Measurements from ENCODE around the gene UXS1. TPM values are rescaled to one million over a fixed set of nuclear protein-coding genes. Genes with fewer than 3 reads are reported as not detected.
"Not testable (repeated sequence)": the region's sequence is repeated elsewhere in the genome, so short reads cannot be mapped to it uniquely, and the experiment has no call there.

Gene UXS1
- total and polyA plus RNA-seq, 3 experiments from 2014 or later: 47.2 to 76.1 (median 51.6) TPM

DNA sequence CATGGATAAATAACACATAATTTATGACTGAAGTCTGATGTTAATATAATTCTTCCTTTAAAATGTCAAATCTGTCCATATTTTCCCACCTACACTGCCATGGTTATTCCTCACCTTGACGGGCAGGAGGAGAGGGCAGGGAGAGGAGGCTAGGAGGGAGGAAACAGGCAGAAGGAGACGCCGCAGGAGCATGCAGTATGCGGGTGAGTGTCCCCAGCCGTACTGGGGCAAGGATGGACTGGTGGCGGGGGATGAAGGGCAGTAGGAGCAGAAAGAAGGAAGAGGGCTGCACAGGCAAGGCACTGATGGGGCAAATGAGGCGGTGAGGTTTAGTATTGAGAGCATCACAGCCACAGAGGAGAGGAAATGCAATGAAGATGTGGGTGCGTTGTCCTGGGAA lies 25.1 kb upstream of the UXS1 start:
- H3K27me3 Mint-ChIP-seq: peaks cover 1 to 14% of the 10 kb centered on the region in 2 donors
- POLR2A ChIA-PET: interaction anchor here (0.6 kb wide), 1 partner anchor 440 kb away, joined by 6 read pairs; no protein-coding TSS in a partner anchor
- H3K9me3 Mint-ChIP-seq; DNase-seq; H3K27ac Mint-ChIP-seq; H3K36me3 Mint-ChIP-seq; H3K4me1 ChIP-seq (ENCODE audit: insufficient read depth, low read length); H3K36me3 ChIP-seq (ENCODE audit: insufficient read depth, low read length); H3K4me3 Mint-ChIP-seq; H3K27me3 ChIP-seq (ENCODE audit: insufficient read depth, low read length, poor library complexity, severe bottlenecking); CTCF ChIA-PET; H3K27ac ChIP-seq (ENCODE audit: low read depth, low read length); H3K4me3 ChIP-seq (ENCODE audit: low read length); H3K4me1 Mint-ChIP-seq; H3K9me3 ChIP-seq (ENCODE audit: low read length): not testable (repeated sequence)

DNA sequence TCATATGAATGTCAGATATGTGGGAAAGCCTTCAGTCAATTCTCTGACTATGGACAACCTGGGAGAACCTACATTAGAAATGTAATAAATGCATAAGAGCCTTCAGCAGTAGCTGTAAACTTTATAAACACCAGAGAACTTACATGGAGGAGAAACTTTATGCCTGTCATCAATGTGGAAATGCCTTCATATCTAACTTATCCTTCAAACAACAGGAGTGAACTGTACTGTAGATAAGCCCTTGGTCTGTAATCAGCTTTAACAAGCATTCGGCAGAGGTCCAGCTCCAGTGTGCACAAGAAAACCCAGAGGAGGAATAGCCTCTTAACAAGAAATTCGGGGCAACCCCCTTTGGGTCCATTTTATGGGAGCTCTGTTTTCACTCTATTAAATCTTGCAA lies 14.8 kb upstream of the UXS1 start:
- CTCF ChIA-PET: no interaction called here
- no peak overlapping the region for H3K27ac Mint-ChIP-seq
- Histone ChIP-seq H3K4me1 (ENCODE audit: insufficient read depth, low read length) (no peaks in the 10 kb centered on the region), H3K9me3 (ENCODE audit: low read length) (no peaks in the 10 kb centered on the region), H3K27me3 (ENCODE audit: insufficient read depth, low read length, poor library complexity, severe bottlenecking) (no peaks in the 10 kb centered on the region), H3K4me3 (ENCODE audit: low read length) (no peak overlapping the region), H3K27ac (ENCODE audit: low read depth, low read length) (no peak overlapping the region), H3K36me3 (ENCODE audit: insufficient read depth, low read length) (no peaks in the 10 kb centered on the region)
- peaks cover 0 to 14% (median 2%) of the 10 kb centered on the region in 5 donors for H3K9me3 Mint-ChIP-seq
- no peak overlapping the region for H3K4me3 Mint-ChIP-seq
- peaks cover 0 to 15% (median 3%) of the 10 kb centered on the region in 3 donors for H3K36me3 Mint-ChIP-seq
- peaks cover 21 to 27% (median 25%) of the 10 kb centered on the region in 3 donors for H3K4me1 Mint-ChIP-seq
- no peak for DNase-seq
- POLR2A ChIA-PET: no interaction called here
- peaks cover 6 to 8% of the 10 kb centered on the region in 2 donors for H3K27me3 Mint-ChIP-seq

DNA sequence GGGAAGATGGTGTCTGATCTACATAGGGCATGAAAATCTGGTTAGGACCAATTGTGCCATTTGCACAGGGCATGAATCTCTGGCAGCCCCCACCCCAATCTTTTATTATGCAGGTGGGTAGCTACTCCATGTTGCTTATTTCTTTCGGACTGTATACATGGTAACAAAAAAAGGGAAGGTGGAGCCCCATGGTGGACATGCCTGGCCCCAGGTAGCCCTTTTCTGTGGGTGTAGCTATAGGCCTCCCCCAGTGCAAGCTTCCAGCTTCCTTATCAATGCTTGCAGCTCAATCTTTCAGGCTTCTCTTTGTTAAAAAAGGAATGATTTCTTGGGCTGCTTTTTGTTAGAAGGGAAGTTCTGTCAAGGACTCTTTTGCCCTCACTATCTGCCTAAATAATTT lies 14.3 kb upstream of the UXS1 start:
- Mint-ChIP-seq H3K27me3 (peaks cover 5 to 8% of the 10 kb centered on the region in 2 donors), H3K9me3 (peaks cover 0 to 14% (median 2%) of the 10 kb centered on the region in 5 donors), H3K4me3 (no peak overlapping the region), H3K27ac (no peak overlapping the region), H3K36me3 (peaks cover 0 to 15% (median 3%) of the 10 kb centered on the region in 3 donors), H3K4me1 (peaks cover 21 to 32% (median 29%) of the 10 kb centered on the region in 3 donors)
- no peaks in the 10 kb centered on the region for H3K36me3 ChIP-seq (ENCODE audit: insufficient read depth, low read length)
- H3K4me1 ChIP-seq (ENCODE audit: insufficient read depth, low read length): no peaks in the 10 kb centered on the region
- no peaks in the 10 kb centered on the region for H3K27me3 ChIP-seq (ENCODE audit: insufficient read depth, low read length, poor library complexity, severe bottlenecking)
- no peaks in the 10 kb centered on the region for H3K9me3 ChIP-seq (ENCODE audit: low read length)
- H3K27ac ChIP-seq (ENCODE audit: low read depth, low read length): no peak overlapping the region
- ChIA-PET POLR2A (no interaction called here), CTCF (no interaction called here)
- no peak overlapping the region for H3K4me3 ChIP-seq (ENCODE audit: low read length)
- DNase-seq: no peak

DNA sequence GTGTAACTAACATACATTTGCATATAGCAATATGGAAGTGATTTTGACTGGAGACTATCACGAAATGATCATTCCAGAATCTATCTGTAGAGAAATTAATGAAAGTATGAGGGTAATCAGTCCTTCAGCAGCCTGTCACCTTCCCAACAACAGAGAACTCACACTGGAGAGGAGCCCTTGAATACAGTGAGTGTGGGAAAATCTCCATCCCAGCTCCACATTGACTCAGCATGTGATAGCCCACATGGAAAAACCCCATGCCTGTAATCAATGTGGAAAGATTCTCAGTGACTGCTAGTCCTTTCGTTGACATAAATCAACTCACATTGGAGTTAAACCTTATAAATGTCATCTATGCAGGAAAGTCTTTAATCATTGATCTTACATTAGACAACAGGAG lies 13.1 kb upstream of the UXS1 start:
- Histone ChIP-seq H3K27ac (ENCODE audit: low read depth, low read length) (no peak overlapping the region), H3K9me3 (ENCODE audit: low read length) (no peaks in the 10 kb centered on the region), H3K36me3 (ENCODE audit: insufficient read depth, low read length) (no peaks in the 10 kb centered on the region), H3K27me3 (ENCODE audit: insufficient read depth, low read length, poor library complexity, severe bottlenecking) (no peaks in the 10 kb centered on the region), H3K4me1 (ENCODE audit: insufficient read depth, low read length) (no peaks in the 10 kb centered on the region), H3K4me3 (ENCODE audit: low read length) (no peak overlapping the region)
- Mint-ChIP-seq H3K36me3 (peaks cover 0 to 15% (median 3%) of the 10 kb centered on the region in 3 donors), H3K4me3 (no peak overlapping the region), H3K4me1 (peaks cover 21 to 33% (median 31%) of the 10 kb centered on the region in 3 donors), H3K9me3 (peaks cover 0 to 14% (median 2%) of the 10 kb centered on the region in 5 donors), H3K27me3 (peaks cover 4% of the 10 kb centered on the region in 2 donors), H3K27ac (no peak overlapping the region)
- DNase-seq: no peak
- ChIA-PET POLR2A (no interaction called here), CTCF (no interaction called here)

DNA sequence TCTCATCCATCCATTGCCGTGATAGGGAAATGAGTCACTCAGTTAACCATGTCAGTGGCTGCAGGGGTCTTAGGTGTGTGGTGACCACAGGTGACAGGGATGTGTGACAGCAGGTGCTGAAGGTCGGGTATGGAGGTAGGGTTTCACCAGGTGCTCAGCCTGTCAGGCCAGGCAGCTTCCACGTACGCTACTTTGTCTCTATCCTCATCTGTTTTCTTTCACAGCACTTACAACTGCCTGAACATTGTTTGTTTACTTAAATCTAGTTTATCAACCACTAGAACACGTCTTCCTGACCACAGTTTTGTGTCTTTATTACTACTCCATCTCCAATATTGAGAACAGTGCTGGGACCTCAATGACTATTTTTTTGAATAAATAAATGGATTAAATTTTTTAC lies 11.4 kb upstream of the UXS1 start:
- Histone ChIP-seq H3K27ac (ENCODE audit: low read depth, low read length) (no peak overlapping the region), H3K4me1 (ENCODE audit: insufficient read depth, low read length) (no peaks in the 10 kb centered on the region), H3K4me3 (ENCODE audit: low read length) (no peak overlapping the region), H3K36me3 (ENCODE audit: insufficient read depth, low read length) (no peaks in the 10 kb centered on the region), H3K9me3 (ENCODE audit: low read length) (no peaks in the 10 kb centered on the region), H3K27me3 (ENCODE audit: insufficient read depth, low read length, poor library complexity, severe bottlenecking) (no peaks in the 10 kb centered on the region)
- H3K4me3 Mint-ChIP-seq: peak overlapping the region in 5 of 7 donors; percentile 10 to 71 (median 59)
- peaks cover 0 to 4% of the 10 kb centered on the region in 2 donors for H3K27me3 Mint-ChIP-seq
- peak overlapping the region in 5 of 8 donors; percentile 43 to 92 (median 85) for H3K27ac Mint-ChIP-seq
- peaks cover 0 to 14% (median 2%) of the 10 kb centered on the region in 5 donors for H3K9me3 Mint-ChIP-seq
- H3K36me3 Mint-ChIP-seq: peaks cover 0 to 15% (median 3%) of the 10 kb centered on the region in 3 donors
- DNase-seq: no peak
- ChIA-PET CTCF (no interaction called here), POLR2A (no interaction called here)
- H3K4me1 Mint-ChIP-seq: peaks cover 21 to 33% (median 31%) of the 10 kb centered on the region in 3 donors

DNA sequence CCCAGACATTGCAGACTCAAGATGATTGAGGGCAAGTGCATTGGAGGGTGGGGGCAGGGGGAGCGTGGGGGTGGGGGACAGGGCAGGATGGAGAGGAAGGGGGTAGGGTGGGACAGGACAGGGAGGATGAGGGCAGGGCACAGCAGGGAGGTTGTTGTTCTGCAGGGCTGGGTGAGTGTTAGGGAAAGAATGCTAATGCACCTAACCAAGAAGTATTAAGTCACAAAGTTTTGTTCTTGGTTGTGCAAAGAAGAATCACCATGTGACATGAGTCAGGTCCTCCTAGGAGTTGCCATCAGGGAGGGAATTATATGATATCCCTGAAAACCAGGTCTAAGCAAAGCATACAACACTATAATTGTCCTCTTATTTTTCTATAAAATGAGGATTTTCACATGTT lies 10.4 kb upstream of the UXS1 start:
- H3K27me3 Mint-ChIP-seq; H3K27ac ChIP-seq (ENCODE audit: low read depth, low read length); POLR2A ChIA-PET; H3K4me3 Mint-ChIP-seq; H3K36me3 ChIP-seq (ENCODE audit: insufficient read depth, low read length); DNase-seq; H3K4me1 ChIP-seq (ENCODE audit: insufficient read depth, low read length); H3K9me3 ChIP-seq (ENCODE audit: low read length); H3K27me3 ChIP-seq (ENCODE audit: insufficient read depth, low read length, poor library complexity, severe bottlenecking); H3K4me3 ChIP-seq (ENCODE audit: low read length); CTCF ChIA-PET: not testable (repeated sequence)
- Mint-ChIP-seq H3K27ac (peak overlapping the region in 1 of 8 donors; percentile 5), H3K36me3 (peaks cover 0 to 15% (median 3%) of the 10 kb centered on the region in 3 donors), H3K9me3 (peaks cover 0 to 14% (median 2%) of the 10 kb centered on the region in 5 donors), H3K4me1 (peaks cover 21 to 33% (median 31%) of the 10 kb centered on the region in 3 donors)

DNA sequence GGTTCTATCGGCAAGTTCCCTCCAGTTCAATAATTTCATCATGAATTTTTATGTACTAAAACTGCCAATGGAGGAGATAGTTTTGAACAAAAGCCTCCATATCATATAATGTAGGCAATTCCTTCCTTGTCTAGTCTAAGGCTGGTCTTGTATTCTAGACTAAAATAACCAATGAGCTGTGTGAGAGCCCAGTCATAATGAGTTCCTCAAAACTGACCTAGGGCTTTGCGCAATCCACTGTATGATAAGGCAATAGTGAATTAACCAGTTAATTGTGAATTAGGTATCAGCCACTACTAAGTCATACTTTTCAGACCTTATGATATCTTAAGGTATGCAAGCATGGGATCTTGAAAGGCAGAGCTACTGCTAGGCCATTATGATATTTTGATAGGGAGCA lies 7.6 kb upstream of the UXS1 start:
- no peaks in the 10 kb centered on the region for H3K9me3 ChIP-seq (ENCODE audit: low read length)
- Mint-ChIP-seq H3K4me1 (peaks cover 21 to 31% (median 30%) of the 10 kb centered on the region in 3 donors), H3K27me3 (no peaks in the 10 kb centered on the region), H3K36me3 (peaks cover 0 to 3% (median 0%) of the 10 kb centered on the region in 3 donors), H3K27ac (no peak overlapping the region), H3K4me3 (no peak overlapping the region), H3K9me3 (peaks cover 0 to 2% (median 0%) of the 10 kb centered on the region in 5 donors)
- H3K4me3 ChIP-seq (ENCODE audit: low read length): no peak overlapping the region
- no peak overlapping the region for H3K27ac ChIP-seq (ENCODE audit: low read depth, low read length)
- H3K36me3 ChIP-seq (ENCODE audit: insufficient read depth, low read length): no peaks in the 10 kb centered on the region
- ChIA-PET CTCF (no interaction called here), POLR2A (no interaction called here)
- no peaks in the 10 kb centered on the region for H3K4me1 ChIP-seq (ENCODE audit: insufficient read depth, low read length)
- DNase-seq: no peak
- H3K27me3 ChIP-seq (ENCODE audit: insufficient read depth, low read length, poor library complexity, severe bottlenecking): no peaks in the 10 kb centered on the region

DNA sequence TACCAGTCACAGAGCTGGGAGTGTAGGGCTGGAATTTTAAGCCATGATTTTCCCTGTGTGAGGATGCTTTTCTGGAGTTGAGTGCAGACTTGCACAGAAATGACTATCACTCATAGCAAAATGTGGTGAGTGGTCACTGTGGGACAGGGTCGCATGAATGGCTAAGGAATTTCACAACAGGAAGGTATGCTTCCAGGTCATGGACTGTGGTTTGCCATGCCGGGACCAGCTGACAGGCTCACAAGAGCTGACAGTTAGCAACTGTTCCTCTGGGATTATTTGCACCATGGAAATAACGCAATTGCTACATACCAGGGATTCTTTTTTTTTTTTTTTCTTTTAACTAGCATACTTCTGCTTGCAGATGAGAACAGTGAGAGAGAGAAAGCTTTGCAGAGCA lies 3.8 kb upstream of the UXS1 start:
- Histone ChIP-seq H3K27me3 (ENCODE audit: insufficient read depth, low read length, poor library complexity, severe bottlenecking) (no peaks in the 10 kb centered on the region), H3K9me3 (ENCODE audit: low read length) (no peaks in the 10 kb centered on the region), H3K27ac (ENCODE audit: low read depth, low read length) (no peak overlapping the region), H3K4me1 (ENCODE audit: insufficient read depth, low read length) (peaks cover 11% of the 10 kb centered on the region), H3K36me3 (ENCODE audit: insufficient read depth, low read length) (no peaks in the 10 kb centered on the region), H3K4me3 (ENCODE audit: low read length) (no peak overlapping the region)
- CTCF ChIA-PET: no interaction called here
- H3K27ac Mint-ChIP-seq: no peak overlapping the region
- H3K36me3 Mint-ChIP-seq: peaks cover 0 to 7% (median 0%) of the 10 kb centered on the region in 3 donors
- H3K4me3 Mint-ChIP-seq: peak overlapping the region in 1 of 7 donors; percentile 59
- no peak for DNase-seq
- peaks cover 7 to 16% (median 12%) of the 10 kb centered on the region in 3 donors for H3K4me1 Mint-ChIP-seq
- peaks cover 0 to 3% of the 10 kb centered on the region in 2 donors for H3K27me3 Mint-ChIP-seq
- POLR2A ChIA-PET: no interaction called here
- H3K9me3 Mint-ChIP-seq: peaks cover 0 to 2% (median 0%) of the 10 kb centered on the region in 5 donors
